IPS-18c (cell line): ENCODE results near the gene RHOB.
"Not testable (repeated sequence)": the region's sequence is repeated elsewhere in the genome, so short reads cannot be mapped to it uniquely, and the experiment has no call there.

Source experiments
- H3K4me3 ChIP-seq: 2 replicates; pipeline ENCODE4 v1.7.0; 2013; ENCODE audit warnings: low read depth, mild to moderate bottlenecking, low read length, moderate library complexity; ENCODE audit not compliant: insufficient read depth
- H3K9me3 ChIP-seq: one replicate; pipeline ENCODE4 v1.6.1; 2013; ENCODE audit warnings: mild to moderate bottlenecking, low read length, moderate library complexity; ENCODE audit not compliant: control insufficient read depth, insufficient read depth

RHOB gene

GRCh38 chr2:20446917-20447436, at the start of gene RHOB:
RHOB (plus strand) TSS chr2:20447074; CDS start chr2:20447466, 392 bp downstream.
- Histone ChIP-seq H3K4me3 (peak within 1 kb of the TSS; percentile 73), H3K9me3 (no peaks in the 10 kb centered on the region)

GRCh38 chr2:20397811-20398447, 48.9 kb upstream of the RHOB start:
- no peaks in the 10 kb centered on the region for H3K9me3 ChIP-seq

DNA sequence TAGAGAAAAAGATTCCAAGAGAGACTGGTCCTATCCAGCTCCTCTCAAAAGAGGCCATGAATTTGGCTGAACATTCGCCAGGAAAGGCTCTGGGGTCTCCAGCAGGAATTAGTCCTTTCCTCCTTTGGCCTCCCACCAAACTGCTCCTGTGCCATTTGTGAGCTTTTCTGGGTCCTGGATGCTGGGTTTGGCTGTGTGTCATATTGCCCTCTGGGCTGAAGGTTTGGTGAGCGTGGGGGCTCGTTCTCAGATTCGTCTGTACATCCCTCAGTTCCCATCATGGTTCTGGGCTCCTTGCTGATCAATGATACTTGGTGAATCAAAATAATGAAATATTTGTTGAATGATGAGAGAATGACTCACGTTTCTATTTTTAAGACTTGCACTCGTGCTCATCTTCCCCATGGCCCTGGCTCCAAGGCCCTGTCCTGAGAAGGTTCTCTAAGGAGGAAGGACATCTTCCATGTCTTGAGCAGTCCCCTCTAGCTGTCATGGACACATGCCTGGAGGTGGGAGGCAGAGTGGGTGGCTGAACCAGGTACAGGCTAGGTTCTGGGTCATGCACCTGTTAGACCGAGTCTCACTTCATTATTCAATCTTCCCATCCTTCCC, 47.8 kb upstream of the RHOB start:
- no peaks in the 10 kb centered on the region for H3K9me3 ChIP-seq
- no peak overlapping the region for H3K4me3 ChIP-seq

More at GRCh38 chr2:20397811-20398447, 48.9 kb upstream of the RHOB start:
- H3K4me3 ChIP-seq = no peak overlapping the region

DNA sequence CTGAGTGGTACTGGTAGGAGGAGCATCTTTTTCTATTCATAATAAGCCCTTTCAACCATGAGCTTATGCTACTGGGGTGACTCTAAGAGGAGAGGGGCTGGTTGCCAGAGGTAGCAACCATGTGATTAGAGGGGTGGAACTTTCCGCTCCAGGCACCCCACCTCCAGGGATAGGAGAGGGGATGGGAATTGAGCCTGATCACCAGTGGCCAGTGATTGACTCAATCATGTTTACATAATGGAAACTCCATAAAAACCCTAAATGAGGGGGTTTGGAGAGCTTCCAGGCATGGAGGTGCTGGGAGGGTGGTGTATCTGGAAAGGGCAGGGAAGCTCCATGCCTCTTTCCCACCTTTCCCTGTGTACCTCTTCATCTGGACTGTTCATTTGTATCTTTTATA, 46.6 kb upstream of the RHOB start:
- H3K9me3 ChIP-seq = no peaks in the 10 kb centered on the region
- H3K4me3 ChIP-seq = no peak overlapping the region

- H3K4me3 ChIP-seq = no peak overlapping the region
- no peaks in the 10 kb centered on the region for H3K9me3 ChIP-seq
Measured at GRCh38 chr2:20400787-20401488, 45.9 kb upstream of the RHOB start.

- H3K9me3 ChIP-seq = no peaks in the 10 kb centered on the region
- H3K4me3 ChIP-seq = no peak overlapping the region
Measured at GRCh38 chr2:20401489-20401835, 45.4 kb upstream of the RHOB start.

- Histone ChIP-seq H3K4me3 (no peak overlapping the region), H3K9me3 (no peaks in the 10 kb centered on the region)
Measured at GRCh38 chr2:20403774-20404312, 43.0 kb upstream of the RHOB start.

DNA sequence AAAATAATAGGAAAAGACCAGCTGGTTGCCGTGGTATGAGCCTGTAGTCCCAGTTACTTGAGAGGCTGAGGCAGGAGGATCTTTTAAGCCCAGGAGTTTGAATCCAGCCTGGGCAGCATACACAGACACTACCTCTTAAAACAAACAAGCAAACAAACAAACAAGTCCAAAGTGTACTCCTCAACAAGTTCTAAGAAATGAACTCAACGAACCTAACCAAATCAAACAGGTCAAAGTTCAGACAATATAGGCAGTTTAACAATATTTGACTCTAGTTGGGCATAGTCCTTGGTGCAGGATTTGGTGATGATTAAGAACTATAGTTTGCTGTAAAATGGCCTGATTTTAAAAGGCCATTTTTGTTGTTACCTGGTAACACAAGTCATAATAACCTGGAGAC, 41.9 kb upstream of the RHOB start:
- Histone ChIP-seq H3K9me3 (no peaks in the 10 kb centered on the region), H3K4me3 (no peak overlapping the region)

DNA sequence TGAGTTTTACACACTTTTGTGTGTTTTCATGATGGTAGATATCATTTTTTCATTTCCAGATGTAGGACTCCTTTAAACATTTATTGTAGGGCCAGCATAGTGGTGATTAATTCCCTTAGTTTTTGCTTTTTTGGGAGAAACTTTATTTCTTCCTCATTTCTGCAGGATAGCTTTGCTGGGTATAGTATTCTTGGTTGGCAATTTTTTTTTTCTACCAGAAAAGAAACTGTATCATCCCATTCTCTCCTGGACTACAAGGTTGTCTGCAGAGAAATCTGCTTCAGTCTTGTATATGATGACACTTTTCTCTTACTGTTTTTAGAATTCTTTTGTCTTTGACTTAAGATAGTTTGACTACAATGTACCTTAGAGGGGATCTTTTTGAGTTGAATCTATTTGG, 37.8 kb upstream of the RHOB start:
- no peak overlapping the region for H3K4me3 ChIP-seq
- no peaks in the 10 kb centered on the region for H3K9me3 ChIP-seq

GRCh38 chr2:20410556-20411277, 36.2 kb upstream of the RHOB start:
- Histone ChIP-seq H3K9me3 (no peaks in the 10 kb centered on the region), H3K4me3 (no peak overlapping the region)

GRCh38 chr2:20411361-20411894, 35.4 kb upstream of the RHOB start:
- Histone ChIP-seq H3K9me3 (no peaks in the 10 kb centered on the region), H3K4me3 (no peak overlapping the region)

DNA sequence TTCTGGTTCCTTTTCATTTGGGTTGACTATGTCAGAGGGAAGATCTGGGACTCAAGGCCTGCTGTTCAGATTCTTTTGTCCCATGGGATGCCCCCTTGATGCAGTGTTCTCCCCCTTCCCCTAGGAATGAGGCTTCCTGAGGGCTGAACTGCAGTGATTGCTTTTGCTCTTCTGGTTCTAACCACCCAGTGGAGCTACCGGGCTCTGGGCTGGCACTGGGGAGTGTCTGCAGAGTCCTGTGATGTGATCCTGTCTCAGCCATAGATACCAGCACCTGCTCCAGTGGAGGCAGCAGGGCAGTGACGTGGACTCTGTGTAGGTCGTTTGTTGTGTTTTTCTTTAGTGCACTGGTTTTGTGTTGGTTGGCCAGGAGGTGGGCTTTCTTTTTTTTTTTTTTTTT, 32.1 kb upstream of the RHOB start:
- Histone ChIP-seq H3K9me3 (no peaks in the 10 kb centered on the region), H3K4me3 (no peak overlapping the region)

GRCh38 chr2:20415511-20415918, 31.4 kb upstream of the RHOB start:
- no peak overlapping the region for H3K4me3 ChIP-seq
- no peaks in the 10 kb centered on the region for H3K9me3 ChIP-seq

DNA sequence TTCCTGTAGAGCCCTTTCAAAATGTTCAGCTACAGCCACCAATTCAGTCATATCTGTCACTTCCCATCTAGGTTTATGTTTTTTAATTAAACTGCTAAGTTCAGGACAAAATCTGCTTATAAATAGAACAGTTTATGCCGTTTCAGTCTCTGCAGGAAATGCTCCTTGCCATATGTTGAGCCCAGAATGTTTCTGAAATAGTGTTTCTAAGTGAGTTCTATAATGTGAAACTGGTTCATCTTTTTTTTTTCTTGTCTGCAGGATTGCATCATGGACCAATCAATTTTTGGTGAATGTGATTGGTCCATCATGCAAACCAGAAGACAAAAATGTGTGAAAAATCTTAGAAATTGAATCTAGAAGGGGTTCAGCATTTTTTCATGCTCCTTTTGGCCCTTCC, 30.2 kb upstream of the RHOB start:
- Histone ChIP-seq H3K9me3 (no peaks in the 10 kb centered on the region), H3K4me3 (no peak overlapping the region)

DNA sequence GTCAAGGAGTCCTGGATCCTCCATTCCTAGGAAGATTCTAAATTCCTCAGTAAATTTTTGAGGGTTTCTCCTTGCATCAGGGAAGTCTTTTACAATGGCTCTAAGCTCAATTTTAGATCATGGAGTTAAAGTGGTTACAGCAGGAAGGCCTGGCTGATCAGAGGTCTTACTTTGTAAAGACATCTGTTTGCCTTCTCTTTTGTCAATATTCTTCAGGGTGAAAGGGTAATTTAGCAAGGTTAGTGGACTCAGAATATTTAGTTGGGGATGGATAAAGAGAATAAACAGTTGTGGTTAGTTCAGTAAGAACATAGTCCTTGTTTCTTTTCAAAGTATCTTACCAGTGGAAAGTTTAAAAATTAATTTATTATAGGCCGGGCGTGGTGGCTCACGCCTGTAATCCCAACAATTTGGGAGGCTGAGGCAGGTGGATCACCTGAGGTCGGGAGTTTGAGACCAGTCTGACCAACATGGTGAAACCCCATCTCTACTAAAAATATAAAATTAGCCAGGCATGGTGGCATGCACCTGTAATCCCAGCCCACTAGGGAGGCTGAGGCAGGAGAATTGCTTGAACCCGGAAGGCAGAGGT, 29.5 kb upstream of the RHOB start:
- H3K9me3 ChIP-seq, H3K4me3 ChIP-seq: not testable (repeated sequence)

DNA sequence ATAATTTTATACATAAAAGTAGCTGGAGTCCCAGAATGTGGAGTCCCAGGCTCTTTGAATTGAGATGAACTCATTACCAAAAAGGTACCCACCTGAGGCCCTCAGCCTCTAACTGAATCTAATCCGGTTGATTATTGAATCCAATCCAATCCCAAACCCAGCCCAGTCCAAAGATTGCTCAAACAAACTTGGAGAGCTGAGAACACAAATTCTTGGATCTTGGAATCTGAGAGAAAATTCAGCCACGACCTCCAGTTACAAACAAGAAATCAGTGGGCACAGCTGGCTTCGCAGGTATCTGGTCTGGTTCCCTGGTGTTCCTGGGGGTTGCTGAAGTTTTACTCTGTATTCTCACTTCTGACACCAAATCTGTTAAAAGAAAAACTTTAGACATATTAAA, 28.4 kb upstream of the RHOB start:
- Histone ChIP-seq H3K9me3 (no peaks in the 10 kb centered on the region), H3K4me3 (no peak overlapping the region)

DNA sequence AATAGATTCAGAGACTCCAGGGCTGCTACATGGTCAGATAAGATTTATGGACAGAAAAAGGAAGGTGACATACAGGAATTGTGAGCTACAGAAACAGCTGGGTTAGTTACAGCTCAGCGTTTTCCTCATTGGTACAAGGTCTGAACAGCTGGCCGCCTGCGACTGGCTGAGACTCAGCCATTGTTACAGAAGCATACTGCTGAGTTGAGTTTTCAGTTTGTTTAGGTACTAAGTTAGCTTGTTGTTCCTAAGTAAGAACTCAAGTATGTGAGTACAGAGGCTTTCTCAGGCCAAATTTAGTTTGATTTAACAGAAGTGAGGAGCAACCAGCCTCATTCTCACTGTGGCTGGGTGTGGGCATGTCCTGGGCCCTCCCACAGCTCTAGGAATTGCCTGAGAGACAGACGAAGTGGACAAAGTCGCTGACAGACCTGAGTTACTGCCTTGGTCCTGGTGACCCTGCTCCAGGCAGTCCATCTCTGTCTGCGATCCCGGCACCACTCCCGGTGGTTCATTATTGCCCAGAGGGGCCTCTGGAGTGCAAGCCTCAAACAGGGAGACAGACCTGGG, 27.8 kb upstream of the RHOB start:
- H3K4me3 ChIP-seq = no peak overlapping the region

More for the DNA sequence above, 27.8 kb upstream of the RHOB start:
- no peaks in the 10 kb centered on the region for H3K9me3 ChIP-seq
